Dedifferentiated amniotic fluid mesenchymal stem cell (primary cell): ENCODE data around the gene KRTAP12-2.
"Not testable (repeated sequence)": the region's sequence is repeated elsewhere in the genome, so short reads cannot be mapped to it uniquely, and the experiment has no call there.

ENCODE experiments used
- DNase-seq: peaks from one replicate; pipeline ENCODE4 v3.0.0-alpha.2; 2016; ENCODE audit errors: extremely low spot score

Gene KRTAP12-2

GRCh38 chr21:44650265-44650972 is 16.3 kb downstream of the KRTAP12-2 start:
- DNase-seq = no peak

- no peak for DNase-seq
Measured at GRCh38 chr21:44649521-44650100, 17.1 kb downstream of the KRTAP12-2 start.

DNA sequence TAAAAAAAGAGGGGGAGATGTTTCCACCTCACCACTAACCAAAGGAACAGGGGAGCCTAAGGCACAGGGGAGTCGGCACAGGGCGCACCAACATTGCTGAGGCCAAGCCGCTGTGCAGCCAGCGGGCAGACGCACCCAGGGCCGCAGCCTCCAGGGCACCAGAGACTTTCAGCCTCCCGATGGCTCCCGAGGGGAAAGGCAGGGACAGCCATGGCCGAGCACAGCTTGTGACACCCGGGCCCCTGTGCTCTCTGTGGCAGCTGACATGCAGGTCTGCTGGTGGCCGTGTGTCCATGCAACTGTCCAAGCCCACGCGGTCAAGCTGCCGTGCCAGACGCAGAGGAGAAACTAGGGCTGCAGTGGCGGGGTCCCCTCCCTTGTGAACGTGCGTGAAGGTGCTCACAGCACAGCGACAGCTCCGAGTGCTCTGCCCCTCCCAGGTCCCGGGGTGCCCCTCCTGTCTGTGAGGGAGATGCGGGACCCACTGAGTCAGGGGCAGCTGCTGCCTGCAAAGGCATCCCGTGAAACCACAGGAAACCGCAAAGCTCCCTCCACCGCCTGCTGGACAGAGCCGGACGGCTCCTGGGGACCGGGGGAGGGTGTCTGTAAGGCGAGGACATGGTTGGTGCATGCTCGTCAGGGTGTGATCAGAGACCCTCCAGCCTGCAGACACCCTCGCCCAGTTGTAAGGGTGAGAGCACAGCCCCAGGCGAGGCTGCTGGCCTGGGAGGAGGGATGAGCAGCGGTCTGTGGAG is 18.0 kb downstream of the KRTAP12-2 start:
- no peak for DNase-seq

DNA sequence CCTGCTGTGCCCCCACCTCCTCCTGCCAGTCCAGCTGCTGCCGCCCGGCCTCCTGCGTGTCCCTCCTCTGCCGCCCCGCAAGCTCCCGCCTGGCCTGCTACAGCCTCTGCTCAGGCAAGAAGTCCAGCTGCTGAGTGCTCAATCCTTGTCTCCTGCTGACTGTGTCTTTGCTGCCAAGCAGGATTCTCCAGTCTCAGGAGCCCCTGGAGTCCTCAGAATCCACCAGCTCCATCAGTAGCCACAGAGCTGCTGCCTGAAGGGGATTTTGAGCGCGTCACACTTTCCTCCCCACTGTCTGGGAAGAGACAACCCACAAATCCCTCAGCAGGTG is 19.5 kb downstream of the KRTAP12-2 start:
- DNase-seq = no peak

DNA sequence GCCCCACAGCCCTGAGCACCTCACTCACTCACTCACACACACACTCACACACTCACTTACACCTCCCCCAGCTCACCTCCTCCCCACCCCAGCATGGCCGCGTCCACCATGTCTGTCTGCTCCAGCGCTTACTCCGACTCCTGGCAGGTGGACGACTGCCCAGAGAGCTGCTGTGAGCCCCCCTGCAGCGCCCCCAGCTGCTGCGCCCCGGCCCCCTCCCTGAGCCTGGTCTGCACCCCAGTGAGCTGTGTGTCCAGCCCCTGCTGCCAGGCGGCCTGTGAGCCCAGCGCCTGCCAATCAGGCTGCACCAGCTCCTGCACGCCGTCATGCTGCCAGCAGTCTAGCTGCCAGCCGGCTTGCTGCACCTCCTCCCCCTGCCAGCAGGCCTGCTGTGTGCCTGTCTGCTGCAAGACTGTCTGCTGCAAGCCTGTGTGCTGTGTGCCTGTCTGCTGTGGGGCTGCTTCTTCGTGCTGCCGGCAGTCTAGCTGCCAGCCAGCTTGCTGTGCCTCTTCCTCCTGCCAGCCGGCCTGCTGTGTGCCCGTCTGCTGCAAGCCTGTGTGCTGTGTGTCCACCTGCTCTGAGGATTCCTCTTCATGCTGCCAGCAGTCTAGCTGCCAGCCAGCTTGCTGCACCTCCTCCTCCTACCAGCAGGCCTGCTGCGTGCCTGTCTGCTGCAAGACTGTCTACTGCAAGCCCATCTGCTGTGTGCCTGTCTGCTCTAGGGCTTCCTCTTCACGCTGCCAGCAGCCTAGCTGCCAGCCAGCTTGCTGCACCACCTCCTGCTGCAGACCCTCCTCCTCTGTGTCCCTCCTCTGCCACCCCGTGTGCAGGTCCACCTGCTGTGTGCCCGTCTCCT is 20.1 kb downstream of the KRTAP12-2 start, which contains the start of gene KRTAP10-11:
TSS of gene KRTAP10-11 (plus strand) at position 49 of the 856 bp plus-strand sequence. CDS start at position 94, 45 bp downstream.
- DNase-seq = not testable (repeated sequence)

DNA sequence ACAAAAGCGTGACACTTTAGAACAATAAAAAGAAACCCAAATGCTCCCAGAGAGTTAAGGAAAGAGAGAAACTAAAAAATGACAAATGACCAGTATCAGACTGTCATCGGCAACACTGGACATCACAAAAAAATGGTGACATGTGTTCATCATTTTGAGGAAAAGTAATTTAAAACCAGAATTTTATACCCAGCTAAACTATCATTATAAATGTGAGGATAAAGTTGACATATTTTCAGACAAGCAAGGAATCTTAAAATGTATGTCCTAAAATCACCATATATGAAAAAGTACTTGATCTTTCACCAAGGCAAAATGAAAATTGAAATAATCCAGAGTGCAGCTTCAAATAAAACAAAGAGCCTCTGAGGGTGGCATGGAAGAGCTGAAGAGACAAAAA is 21.8 kb downstream of the KRTAP12-2 start:
- DNase-seq = no peak

DNA sequence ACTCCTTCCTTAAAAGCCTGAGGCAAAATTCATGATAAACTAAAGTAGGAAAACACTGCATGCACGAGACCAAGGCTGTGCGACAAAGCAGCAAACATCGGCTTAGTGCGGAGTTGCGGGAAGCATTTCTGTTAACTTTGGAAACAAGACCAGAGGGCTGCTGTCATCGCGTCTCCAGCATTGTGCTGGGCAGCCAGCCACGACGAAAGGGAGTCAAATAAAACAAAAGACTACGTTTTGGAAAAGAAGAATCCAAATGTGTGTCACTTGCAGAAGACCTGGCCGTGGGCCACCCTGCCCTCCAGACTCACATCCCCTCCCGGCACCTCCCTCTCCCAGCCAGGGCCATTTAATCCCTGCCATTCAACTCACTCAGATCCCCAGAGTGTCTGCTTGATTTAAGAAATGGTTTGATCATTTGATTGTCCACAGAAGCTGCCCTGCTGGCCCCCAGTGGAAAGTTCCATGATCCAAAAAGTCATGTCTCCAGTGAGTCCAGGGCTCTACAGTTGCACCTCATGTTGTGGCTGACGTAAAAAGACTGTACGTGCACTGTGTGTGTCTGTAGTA is 22.9 kb downstream of the KRTAP12-2 start:
- no peak for DNase-seq

DNA sequence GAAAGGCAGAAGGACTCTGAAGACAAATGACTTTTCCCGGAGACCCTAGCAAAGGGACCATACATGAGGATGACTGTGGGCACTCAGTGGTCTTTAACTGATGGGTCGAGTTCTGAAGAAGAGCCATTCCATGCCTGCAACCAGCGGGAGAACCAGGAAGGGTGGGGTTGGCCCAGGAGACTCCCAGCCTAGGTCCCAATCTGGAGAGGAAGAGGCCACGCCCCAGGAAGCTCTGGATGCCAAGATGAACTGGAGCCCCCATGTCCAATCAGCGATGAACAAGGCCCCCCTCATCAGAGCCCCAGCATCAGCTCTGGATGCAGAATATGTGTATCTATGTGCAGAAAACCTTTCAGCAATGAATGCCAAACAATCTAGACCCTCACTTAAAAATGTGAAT is 26.0 kb downstream of the KRTAP12-2 start:
- no peak for DNase-seq

- no peak for DNase-seq
Measured at GRCh38 chr21:44639331-44639655, 27.4 kb downstream of the KRTAP12-2 start.

GRCh38 chr21:44638506-44639330 is 28.0 kb downstream of the KRTAP12-2 start:
- DNase-seq = not testable (repeated sequence)

DNA sequence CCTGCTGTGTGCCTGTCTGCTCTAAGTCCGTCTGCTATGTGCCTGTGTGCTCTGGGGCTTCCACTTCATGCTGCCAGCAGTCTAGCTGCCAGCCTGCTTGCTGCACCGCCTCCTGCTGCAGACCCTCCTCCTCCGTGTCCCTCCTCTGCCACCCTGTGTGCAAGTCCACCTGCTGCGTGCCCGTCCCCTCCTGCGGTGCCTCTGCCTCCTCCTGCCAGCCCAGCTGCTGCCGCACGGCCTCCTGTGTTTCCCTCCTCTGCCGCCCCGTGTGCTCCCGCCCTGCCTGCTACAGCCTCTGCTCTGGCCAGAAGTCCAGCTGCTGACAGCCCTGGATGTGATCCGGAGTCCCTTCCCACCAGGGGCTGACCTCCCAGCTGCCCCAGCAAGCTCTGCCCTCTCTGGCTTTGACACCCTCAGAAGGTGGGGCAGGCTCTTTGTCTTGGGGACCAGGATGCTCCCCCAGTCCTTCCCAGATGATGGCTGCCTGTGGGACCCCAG is 28.8 kb downstream of the KRTAP12-2 start:
- not testable (repeated sequence) for DNase-seq

- DNase-seq = no peak
Measured at GRCh38 chr21:44637018-44637850, 29.5 kb downstream of the KRTAP12-2 start, which contains the start of gene KRTAP10-10. TSS of gene KRTAP10-10 (plus strand) at chr21:44637356. CDS start at chr21:44637418, 62 bp downstream.

DNA sequence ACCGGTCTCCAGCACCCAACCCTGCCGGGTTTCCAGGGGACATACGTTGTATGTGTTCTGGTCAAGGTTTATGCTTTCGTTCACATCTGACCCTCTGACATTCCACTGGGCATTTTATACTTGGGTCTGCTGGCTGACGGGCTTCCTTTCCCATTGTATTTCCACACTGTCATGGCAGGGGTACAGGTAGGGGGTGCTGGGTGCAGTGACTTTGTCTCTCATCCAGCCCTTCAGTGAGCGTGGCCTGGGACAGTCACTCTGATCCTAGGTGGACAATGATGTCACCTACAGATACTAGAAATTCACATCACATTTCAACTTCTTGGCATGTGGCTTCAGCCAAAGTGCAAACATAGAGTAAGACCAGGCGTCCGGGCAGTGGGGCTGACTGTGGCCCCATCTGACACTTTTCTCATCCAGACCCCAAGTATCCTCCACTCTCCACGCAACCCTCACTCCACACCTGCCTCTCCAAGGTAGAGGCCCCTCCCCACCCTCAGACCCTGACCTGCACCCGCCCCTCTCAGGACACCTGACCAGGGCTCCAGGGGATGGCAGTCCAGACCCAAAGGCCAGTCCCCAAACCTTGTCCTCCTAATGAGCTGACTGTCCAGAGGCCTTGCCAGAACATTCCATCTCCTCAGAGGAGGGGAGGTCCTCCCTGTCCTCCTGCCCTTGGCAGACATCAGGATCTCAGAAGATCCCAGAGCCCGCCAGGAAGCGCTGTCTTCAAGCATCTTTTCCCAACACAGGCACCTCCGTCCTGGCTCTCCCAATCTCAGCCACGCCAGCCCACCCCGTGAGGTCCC is 30.3 kb downstream of the KRTAP12-2 start:
- no peak for DNase-seq

DNA sequence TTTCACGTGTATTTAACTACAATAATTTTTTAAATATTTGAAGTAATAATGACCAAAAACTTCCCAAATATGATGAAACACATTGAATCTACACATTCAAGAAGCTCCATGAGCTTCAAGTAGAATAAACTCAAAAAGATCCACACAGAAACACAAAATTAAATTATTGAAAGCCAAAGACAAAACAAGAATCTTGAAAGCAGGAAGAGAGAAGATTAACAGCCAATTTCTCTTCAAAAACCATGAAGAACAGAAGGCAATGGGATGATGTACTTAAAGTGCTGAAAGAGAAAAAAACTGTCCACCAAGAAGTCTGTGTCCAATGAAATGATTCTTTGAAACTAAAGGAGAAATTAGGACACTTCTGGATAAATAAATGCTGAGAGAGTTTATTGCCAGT is 34.7 kb downstream of the KRTAP12-2 start:
- no peak for DNase-seq

- DNase-seq = no peak
Measured at GRCh38 chr21:44630440-44630839, 36.3 kb downstream of the KRTAP12-2 start.

DNA sequence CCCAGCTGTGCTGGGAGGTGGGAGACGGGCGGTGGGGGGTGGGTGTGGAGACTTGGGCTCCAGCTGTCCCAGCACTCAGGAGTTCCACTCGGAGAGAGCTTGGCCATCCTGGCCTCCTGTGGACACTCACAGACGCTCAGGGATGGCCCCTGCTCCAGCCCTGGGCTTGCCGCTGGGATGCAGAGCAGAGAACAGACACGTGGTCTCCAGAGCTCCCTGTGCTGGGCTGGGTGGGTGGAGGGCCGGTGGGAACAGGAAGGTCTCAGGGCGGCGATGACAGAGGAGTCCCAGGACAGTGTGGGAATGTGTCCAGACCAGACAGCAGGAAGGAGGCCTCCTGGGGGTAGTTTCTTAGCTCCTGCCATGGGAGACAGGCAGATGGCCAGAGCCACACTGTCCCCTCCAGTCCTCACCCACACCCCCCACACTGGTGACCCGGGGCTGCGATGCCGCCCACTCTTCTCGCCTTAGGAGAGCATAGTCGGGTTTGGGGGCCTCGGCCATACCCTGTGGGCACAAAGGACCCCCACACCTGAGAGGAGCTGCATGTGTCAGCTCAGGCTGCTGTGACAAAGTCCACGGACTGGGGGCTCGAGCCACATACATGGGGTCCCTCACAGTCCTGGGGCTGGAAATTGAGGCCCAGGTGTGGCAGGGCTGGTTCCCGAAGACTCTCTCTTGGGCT is 37.9 kb downstream of the KRTAP12-2 start:
- DNase-seq = no peak

DNA sequence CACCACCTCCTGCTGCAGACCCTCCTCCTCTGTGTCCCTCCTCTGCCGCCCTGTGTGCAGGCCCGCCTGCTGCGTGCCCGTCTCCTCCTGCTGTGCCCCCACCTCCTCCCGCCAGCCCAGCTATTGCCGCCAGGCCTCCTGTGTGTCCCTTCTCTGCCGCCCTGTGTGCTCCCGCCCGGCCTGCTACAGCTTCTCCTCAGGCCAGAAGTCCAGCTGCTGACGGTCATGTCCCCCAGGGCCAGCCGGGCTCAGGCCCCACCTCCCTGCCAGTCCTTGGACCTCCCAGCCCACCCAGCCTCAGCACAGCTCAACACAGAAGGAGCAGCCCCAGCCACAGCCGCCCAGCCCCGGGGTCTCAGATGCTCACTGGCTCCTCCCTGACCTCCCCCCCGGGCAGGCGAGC is 38.9 kb downstream of the KRTAP12-2 start:
- DNase-seq = not testable (repeated sequence)

GRCh38 chr21:44627181-44627822 is 39.4 kb downstream of the KRTAP12-2 start:
- DNase-seq = not testable (repeated sequence)
